Activated CD4-positive, alpha-beta T cell treated with anti-CD3 and anti-CD28 coated beads, Interleukin-2, amount 10 ng/mL, durations not matched to agents 7 days and 5 days (primary cell): ENCODE measurements around the gene CCN5. TPM values are rescaled to one million over a fixed set of nuclear protein-coding genes. Genes with fewer than 3 reads are reported as not detected.

ENCODE experiments used
- CTCF ChIA-PET: fragments of 350-600 bp; sonication (Branson Sonifier 250); formaldehyde crosslinking; loops from one replicate; lab custom pipeline; 2021; ENCODE audit warnings: antibody characterized with exemption; lab: Charles Lee
- POLR2A ChIA-PET: fragments of 350-600 bp; sonication (Branson Sonifier 250); formaldehyde crosslinking; loops from one replicate; lab custom pipeline; 2021; ENCODE audit warnings: antibody characterized with exemption; lab: Charles Lee
- DNase-seq: peaks from one replicate; pipeline ENCODE4 v3.0.0-alpha.2; 2020
- H3K27ac Mint-ChIP-seq: one replicate; pipeline ENCODE4 v1.8.0; 2021; ENCODE audit warnings: mild to moderate bottlenecking, moderate library complexity, mixed read lengths
- H3K27me3 Mint-ChIP-seq: one replicate; pipeline ENCODE4 v1.8.0; 2021; ENCODE audit warnings: mixed read lengths
- H3K36me3 Mint-ChIP-seq: one replicate; pipeline ENCODE4 v1.8.0; 2021; ENCODE audit warnings: low read depth, mixed read lengths
- H3K4me1 Mint-ChIP-seq: one replicate; pipeline ENCODE4 v1.8.0; 2021; ENCODE audit warnings: mixed read lengths
- H3K4me3 Mint-ChIP-seq: one replicate; pipeline ENCODE4 v1.8.0; 2021; ENCODE audit warnings: mild to moderate bottlenecking, moderate library complexity, mixed read lengths
- H3K9me3 Mint-ChIP-seq: one replicate; pipeline ENCODE4 v1.8.0; 2021; ENCODE audit warnings: mixed read lengths
- total RNA-seq, 2 experiments: library from RNA; stranded (reverse); gene quantifications; one replicate each; pipeline ENCODE4 v1.2.3, GENCODE V29; 2021

CCN5 gene
- total RNA-seq, 2 experiments from 2014 or later: not detected

- Mint-ChIP-seq H3K4me1 (no peaks in the 10 kb centered on the region), H3K27me3 (no peaks in the 10 kb centered on the region), H3K4me3 (no peak overlapping the region), H3K9me3 (no peaks in the 10 kb centered on the region), H3K27ac (no peak overlapping the region), H3K36me3 (no peaks in the 10 kb centered on the region)
- no peak for DNase-seq
- ChIA-PET POLR2A (no interaction called here), CTCF (interaction anchor here (1.0 to 1.7 kb wide), 3 partner anchors 21 to 187 kb away, joined by 3 to 7 read pairs (median 3); no protein-coding TSS in a partner anchor)
Measured at GRCh38 chr20:44723391-44723790, 8.2 kb downstream of the CCN5 start.

- POLR2A ChIA-PET: no interaction called here
- no peak for DNase-seq
- Mint-ChIP-seq H3K4me3 (no peak overlapping the region), H3K4me1 (no peaks in the 10 kb centered on the region), H3K27me3 (no peaks in the 10 kb centered on the region), H3K27ac (no peak overlapping the region), H3K9me3 (no peaks in the 10 kb centered on the region), H3K36me3 (no peaks in the 10 kb centered on the region)
- CTCF ChIA-PET: interaction anchor here (1.0 to 1.7 kb wide), 3 partner anchors 21 to 188 kb away, joined by 3 to 7 read pairs (median 3); no protein-coding TSS in a partner anchor
Measured at GRCh38 chr20:44723798-44724362, 8.7 kb downstream of the CCN5 start.

GRCh38 chr20:44724423-44725091, 9.4 kb downstream of the CCN5 start:
- H3K4me1 Mint-ChIP-seq: no peaks in the 10 kb centered on the region
- H3K4me3 Mint-ChIP-seq: no peak overlapping the region
- POLR2A ChIA-PET: no interaction called here
- no peaks in the 10 kb centered on the region for H3K36me3 Mint-ChIP-seq
- CTCF ChIA-PET: interaction anchor here (1.0 kb wide), 1 partner anchor 188 kb away, joined by 3 read pairs; no protein-coding TSS in a partner anchor
- H3K9me3 Mint-ChIP-seq: no peaks in the 10 kb centered on the region
- H3K27me3 Mint-ChIP-seq: no peaks in the 10 kb centered on the region
- DNase-seq: no peak
- H3K27ac Mint-ChIP-seq: no peak overlapping the region

- POLR2A ChIA-PET: no interaction called here
- CTCF ChIA-PET: no interaction called here
- H3K27ac Mint-ChIP-seq: no peak overlapping the region
- no peak for DNase-seq
- no peaks in the 10 kb centered on the region for H3K36me3 Mint-ChIP-seq
- no peaks in the 10 kb centered on the region for H3K27me3 Mint-ChIP-seq
- H3K4me3 Mint-ChIP-seq: no peak overlapping the region
- H3K4me1 Mint-ChIP-seq: no peaks in the 10 kb centered on the region
- H3K9me3 Mint-ChIP-seq: no peaks in the 10 kb centered on the region
Measured at GRCh38 chr20:44725837-44726236, 10.7 kb downstream of the CCN5 start.

GRCh38 chr20:44727039-44727438, 11.9 kb downstream of the CCN5 start:
- DNase-seq: no peak
- POLR2A ChIA-PET: no interaction called here
- H3K36me3 Mint-ChIP-seq: no peaks in the 10 kb centered on the region
- no peaks in the 10 kb centered on the region for H3K9me3 Mint-ChIP-seq
- H3K27me3 Mint-ChIP-seq: no peaks in the 10 kb centered on the region
- no peak overlapping the region for H3K4me3 Mint-ChIP-seq
- H3K27ac Mint-ChIP-seq: no peak overlapping the region
- CTCF ChIA-PET: no interaction called here
- peaks cover under 1% of the 10 kb centered on the region for H3K4me1 Mint-ChIP-seq

- CTCF ChIA-PET: no interaction called here
- no peak overlapping the region for H3K4me3 Mint-ChIP-seq
- H3K27me3 Mint-ChIP-seq: no peaks in the 10 kb centered on the region
- no peak overlapping the region for H3K27ac Mint-ChIP-seq
- peaks cover 7% of the 10 kb centered on the region for H3K4me1 Mint-ChIP-seq
- POLR2A ChIA-PET: no interaction called here
- H3K9me3 Mint-ChIP-seq: no peaks in the 10 kb centered on the region
- no peaks in the 10 kb centered on the region for H3K36me3 Mint-ChIP-seq
- no peak for DNase-seq
Measured at GRCh38 chr20:44727651-44728050, 12.5 kb downstream of the CCN5 start.

GRCh38 chr20:44728801-44729443, 13.8 kb downstream of the CCN5 start:
- H3K4me1 Mint-ChIP-seq: peaks cover 12% of the 10 kb centered on the region
- H3K4me3 Mint-ChIP-seq: no peak overlapping the region
- DNase-seq: no peak
- no peak overlapping the region for H3K27ac Mint-ChIP-seq
- H3K9me3 Mint-ChIP-seq: no peaks in the 10 kb centered on the region
- no peaks in the 10 kb centered on the region for H3K36me3 Mint-ChIP-seq
- H3K27me3 Mint-ChIP-seq: no peaks in the 10 kb centered on the region
- CTCF ChIA-PET: interaction anchor here (1.3 kb wide), 1 partner anchor 46 kb away, joined by 3 read pairs; no protein-coding TSS in a partner anchor
- POLR2A ChIA-PET: no interaction called here

GRCh38 chr20:44730441-44730840, 15.3 kb downstream of the CCN5 start:
- CTCF ChIA-PET: no interaction called here
- Mint-ChIP-seq H3K36me3 (no peaks in the 10 kb centered on the region), H3K27me3 (no peaks in the 10 kb centered on the region), H3K27ac (no peak overlapping the region), H3K4me1 (peaks cover 14% of the 10 kb centered on the region), H3K4me3 (no peak overlapping the region), H3K9me3 (no peaks in the 10 kb centered on the region)
- DNase-seq: no peak
- POLR2A ChIA-PET: no interaction called here

GRCh38 chr20:44731657-44732056, 16.5 kb downstream of the CCN5 start:
- H3K27me3 Mint-ChIP-seq: no peaks in the 10 kb centered on the region
- no peak overlapping the region for H3K27ac Mint-ChIP-seq

GRCh38 chr20:44732327-44732726, 17.2 kb downstream of the CCN5 start:
- no peaks in the 10 kb centered on the region for H3K27me3 Mint-ChIP-seq
- ChIA-PET CTCF (interaction anchor here (2.8 kb wide), 1 partner anchor 49 kb away, joined by 8 read pairs; no protein-coding TSS in a partner anchor), POLR2A (no interaction called here)
- no peak overlapping the region for H3K4me3 Mint-ChIP-seq
- H3K4me1 Mint-ChIP-seq: peaks cover 31% of the 10 kb centered on the region
- no peak for DNase-seq
- no peak overlapping the region for H3K27ac Mint-ChIP-seq
- peaks cover 9% of the 10 kb centered on the region for H3K36me3 Mint-ChIP-seq
- H3K9me3 Mint-ChIP-seq: peaks cover 12% of the 10 kb centered on the region

More at GRCh38 chr20:44731657-44732056, 16.5 kb downstream of the CCN5 start:
- CTCF ChIA-PET: interaction anchor here (2.8 kb wide), 1 partner anchor 48 kb away, joined by 8 read pairs; no protein-coding TSS in a partner anchor
- H3K4me3 Mint-ChIP-seq: no peak overlapping the region
- H3K36me3 Mint-ChIP-seq: peaks cover 2% of the 10 kb centered on the region
- POLR2A ChIA-PET: no interaction called here
- H3K4me1 Mint-ChIP-seq: peaks cover 26% of the 10 kb centered on the region
- DNase-seq: no peak
- H3K9me3 Mint-ChIP-seq: peaks cover 7% of the 10 kb centered on the region

- no peak overlapping the region for H3K4me3 Mint-ChIP-seq
- H3K36me3 Mint-ChIP-seq: peaks cover 14% of the 10 kb centered on the region
- DNase-seq: peak; percentile 74
- CTCF ChIA-PET: interaction anchor here (1.2 to 2.8 kb wide), 2 partner anchors 50 to 123 kb away, joined by 3 to 8 read pairs; no protein-coding TSS in a partner anchor
- H3K27me3 Mint-ChIP-seq: no peaks in the 10 kb centered on the region
- H3K4me1 Mint-ChIP-seq: peaks cover 36% of the 10 kb centered on the region
- peaks cover 13% of the 10 kb centered on the region for H3K9me3 Mint-ChIP-seq
- no peak overlapping the region for H3K27ac Mint-ChIP-seq
- POLR2A ChIA-PET: no interaction called here
Measured at GRCh38 chr20:44733341-44734069, 18.3 kb downstream of the CCN5 start.

GRCh38 chr20:44734938-44735337, 19.8 kb downstream of the CCN5 start:
- DNase-seq: no peak
- peaks cover 18% of the 10 kb centered on the region for H3K36me3 Mint-ChIP-seq
- H3K27ac Mint-ChIP-seq: no peak overlapping the region
- CTCF ChIA-PET: interaction anchor here (1.0 kb wide), 1 partner anchor 13 kb away, joined by 5 read pairs; no protein-coding TSS in a partner anchor
- H3K4me1 Mint-ChIP-seq: peaks cover 40% of the 10 kb centered on the region
- H3K27me3 Mint-ChIP-seq: no peaks in the 10 kb centered on the region
- POLR2A ChIA-PET: no interaction called here
- no peak overlapping the region for H3K4me3 Mint-ChIP-seq
- peaks cover 13% of the 10 kb centered on the region for H3K9me3 Mint-ChIP-seq
